ENCODE data around the gene ZNF358. TPM values are rescaled to one million over a fixed set of nuclear protein-coding genes. Genes with fewer than 3 reads are reported as not detected.
A peak's percentile ranks its signal among the peaks of the same experiment; 100 is the strongest.

ZNF358 gene
- total RNA-seq, 1 donor from 2014 or later, result 24.2 TPM

- no peak for DNase-seq
Observed at GRCh38 chr19:7520131-7521051, 4.5 kb downstream of the ZNF358 start.

- DNase-seq, result no peak
Observed at GRCh38 chr19:7521551-7522071, 5.7 kb downstream of the ZNF358 start.

- peak; percentile 99 for DNase-seq
Observed at GRCh38 chr19:7522072-7522922, 6.4 kb downstream of the ZNF358 start, which contains the start of gene MCOLN1. MCOLN1 (plus strand) TSS chr19:7522624; CDS start chr19:7522751, 127 bp downstream.

- DNase-seq, result no peak
Observed at GRCh38 chr19:7522923-7523667, 7.2 kb downstream of the ZNF358 start.

- no peak for DNase-seq
Observed at GRCh38 chr19:7524523-7524922, 8.6 kb downstream of the ZNF358 start.

GRCh38 chr19:7524992-7525739, 9.3 kb downstream of the ZNF358 start:
- no peak for DNase-seq

- DNase-seq, result no peak
Observed at GRCh38 chr19:7526059-7526929, 10.4 kb downstream of the ZNF358 start.

- no peak for DNase-seq
Observed at GRCh38 chr19:7527516-7528191, 11.8 kb downstream of the ZNF358 start.

- DNase-seq, result no peak
Observed at GRCh38 chr19:7528192-7528519, 12.3 kb downstream of the ZNF358 start.

GRCh38 chr19:7528522-7529245, 12.8 kb downstream of the ZNF358 start:
- DNase-seq, result no peak

- DNase-seq, result no peak
Observed at GRCh38 chr19:7529246-7529600, 13.3 kb downstream of the ZNF358 start.

GRCh38 chr19:7529610-7530490, 13.9 kb downstream of the ZNF358 start:
- no peak for DNase-seq

GRCh38 chr19:7533281-7533885, 17.5 kb downstream of the ZNF358 start:
- DNase-seq, result peak; percentile 75

GRCh38 chr19:7533925-7534480, 18.1 kb downstream of the ZNF358 start:
- DNase-seq, result peak; percentile 96

- peak; percentile 83 for DNase-seq
Observed at GRCh38 chr19:7534531-7535046, 18.7 kb downstream of the ZNF358 start.

- peak; percentile 98 for DNase-seq
Observed at GRCh38 chr19:7535047-7535997, 19.4 kb downstream of the ZNF358 start, which contains the start of gene PNPLA6. PNPLA6 (plus strand) TSS chr19:7535717; CDS start chr19:7535789, 72 bp downstream.
